A549 (cell line): ENCODE data around the gene CBR3. TPM values are rescaled to one million over a fixed set of nuclear protein-coding genes. Genes with fewer than 3 reads are reported as not detected.

Source experiments
- ATAC-seq, 2 experiments: fragments of 200-7000 bp in 1 of 2; fragments of >200 bp in 1 of 2; cut with Nextera tagmentation in 1 of 2; cut with Tn5 transposase in 1 of 2; 3 replicates each; pipeline versions ENCODE4 v1.8.0 to v1.9.1; 2018 to 2020; ENCODE audit warnings: mild to moderate bottlenecking in 1 of 2, moderate library complexity in 1 of 2
- CTCF ChIA-PET: fragments of 300-600 bp; sonication (Branson Sonifier 250); formaldehyde crosslinking; extraction: SDS; loops from one replicate; lab custom pipeline; 2021; ENCODE audit warnings: antibody characterized with exemption, inconsistent platforms; lab: Yijun Ruan, JAX
- POLR2A ChIA-PET: fragments of 350-600 bp; formaldehyde crosslinking; extraction: SDS; loops from one replicate; lab custom pipeline; 2021; ENCODE audit warnings: antibody characterized with exemption, inconsistent platforms; lab: Yijun Ruan, JAX
- DNase-seq, 2 experiments: peaks; one replicate each; pipeline versions ENCODE4 v3.0.0 to v3.0.0-alpha.2; 2011 to 2016; ENCODE audit warnings: low read depth in 1 of 2, low spot score in 1 of 2
- FAIRE-seq: peaks from 2 replicates; lab custom pipeline; 2011; peaks lifted over from hg19 to GRCh38; lab: Jason Lieb, UNC
- H3K27ac ChIP-seq, 2 experiments: fragments of >200 bp; sonication (Bioruptor Twin); formaldehyde crosslinking; 3 replicates each; pipeline ENCODE4 v1.5.1; 2016 to 2017
- H3K4me1 ChIP-seq: fragments of >200 bp; sonication (Bioruptor Twin); formaldehyde crosslinking; 3 replicates; pipeline ENCODE4 v1.6.1; 2016
- H3K4me2 ChIP-seq: fragments of >200 bp; sonication (Bioruptor Twin); formaldehyde crosslinking; 3 replicates; pipeline ENCODE4 v1.6.1; 2016
- H3K4me3 ChIP-seq: fragments of >200 bp; sonication (Bioruptor Twin); formaldehyde crosslinking; 3 replicates; pipeline ENCODE4 v1.5.1; 2016
- H3K9me3 ChIP-seq: fragments of >200 bp; sonication (Bioruptor Twin); formaldehyde crosslinking; 3 replicates; pipeline ENCODE4 v1.6.1; 2016
- CBX2 ChIP-seq: fragments of 200-600 bp; sonication (generic); IDR thresholded peaks from 2 replicates; pipeline ENCODE4 v1.6.1; 2016; ENCODE audit warnings: low read depth, mild to moderate bottlenecking, borderline replicate concordance
- CBX8 ChIP-seq: fragments of 200-600 bp; sonication (generic); IDR thresholded peaks from 2 replicates; pipeline ENCODE4 v1.6.1; 2016
- CHD2 ChIP-seq: fragments of 150-350 bp; IDR thresholded peaks from 2 replicates; pipeline ENCODE4 v1.6.1; 2014; ENCODE audit warnings: low read length; ENCODE audit not compliant: partially characterized antibody
- EHF ChIP-seq: fragments of 250-450 bp; sonication (Bioruptor Pico); IDR thresholded peaks from 2 replicates; pipeline ENCODE4 v1.5.0; 2020; ENCODE audit warnings: mild to moderate bottlenecking
- FOSL2 ChIP-seq, 2 experiments: fragments of 450-650 bp in 1 of 2; fragments of >200 bp in 1 of 2; sonication (Bioruptor Twin) in 1 of 2; formaldehyde crosslinking; IDR thresholded peaks; 2 replicates each; pipeline versions ENCODE4 v1.5.0 to v1.6.1; 2016 to 2020; ENCODE audit warnings: mild to moderate bottlenecking in 1 of 2, moderate library complexity in 1 of 2
- FOXS1 ChIP-seq: fragments of 250-450 bp; sonication (Bioruptor Pico); IDR thresholded peaks from 2 replicates; pipeline ENCODE4 v1.5.0; 2020; ENCODE audit warnings: mild to moderate bottlenecking, moderate library complexity
- GATA3 ChIP-seq: IDR thresholded peaks from 2 replicates; pipeline ENCODE4 v1.6.1; 2012; ENCODE audit warnings: borderline replicate concordance
- HDAC2 ChIP-seq: fragments of 200-600 bp; sonication (generic); IDR thresholded peaks from 2 replicates; pipeline ENCODE4 v1.6.1; 2016
- HEYL ChIP-seq: fragments of 250-450 bp; sonication (Bioruptor Pico); IDR thresholded peaks from 2 replicates; pipeline ENCODE4 v1.8.0; 2021; ENCODE audit warnings: mild to moderate bottlenecking, moderate library complexity
- HOXA7 ChIP-seq: fragments of 250-450 bp; sonication (Bioruptor Pico); IDR thresholded peaks from 2 replicates; pipeline ENCODE4 v1.5.0; 2020; ENCODE audit warnings: mild to moderate bottlenecking, moderate library complexity
- JUN ChIP-seq, 2 experiments: fragments of >200 bp; sonication (Bioruptor Twin); formaldehyde crosslinking; IDR thresholded peaks; 2 replicates in 1 of 2; 3 replicates in 1 of 2; pipeline ENCODE4 v1.6.1; 2016 to 2017
- JUNB ChIP-seq: fragments of >200 bp; sonication (Bioruptor Twin); formaldehyde crosslinking; IDR thresholded peaks from 2 replicates; pipeline ENCODE4 v1.6.1; 2016
- NFE2L2 ChIP-seq: fragments of 150-350 bp; conservative IDR thresholded peaks from 2 replicates; pipeline ENCODE4 v1.6.1; 2014; ENCODE audit warnings: low read length
- PHF8 ChIP-seq: fragments of 200-600 bp; sonication (generic); IDR thresholded peaks from 2 replicates; pipeline ENCODE4 v1.6.1; 2016; ENCODE audit warnings: low read depth, mild to moderate bottlenecking, antibody characterized with exemption, moderate library complexity, borderline replicate concordance
- RAD21 ChIP-seq, 2 experiments: fragments of >200 bp in 1 of 2; sonication (Bioruptor Twin) in 1 of 2; formaldehyde crosslinking in 1 of 2; IDR thresholded peaks in 1 of 2; conservative IDR thresholded peaks in 1 of 2; 2 replicates in 1 of 2; 3 replicates in 1 of 2; pipeline ENCODE4 v1.6.1; 2012 to 2018; ENCODE audit warnings: inconsistent platforms in 1 of 2
- RARB ChIP-seq: fragments of 250-450 bp; sonication (Bioruptor Pico); IDR thresholded peaks from 2 replicates; pipeline ENCODE4 v1.8.0; 2021; ENCODE audit warnings: mild to moderate bottlenecking, moderate library complexity
- REST ChIP-seq: fragments of 200-600 bp; sonication (generic); IDR thresholded peaks from 2 replicates; pipeline ENCODE4 v1.6.1; 2016; ENCODE audit warnings: antibody characterized with exemption, mild to moderate bottlenecking, moderate library complexity
- SREBF2 ChIP-seq: fragments of 450-650 bp; IDR thresholded peaks from 2 replicates; pipeline ENCODE4 v1.6.1; 2014; ENCODE audit warnings: mild to moderate bottlenecking, moderate library complexity
- USF2 ChIP-seq: fragments of 450-650 bp; IDR thresholded peaks from 2 replicates; pipeline ENCODE4 v1.6.1; 2014; ENCODE audit warnings: antibody characterized with exemption
- ZNF302 ChIP-seq: fragments of 250-450 bp; sonication (Bioruptor Pico); IDR thresholded peaks from 2 replicates; pipeline ENCODE4 v1.9.0; 2021; ENCODE audit warnings: inconsistent platforms, mild to moderate bottlenecking, moderate library complexity
- WGBS: methylation state at CpG from one replicate; pipeline ENCODE4 v1.1.6; 2017; ENCODE audit errors: missing lambda C conversion rate; 5-methylcytosine and 5-hydroxymethylcytosine counted together
- polyA plus RNA-seq, 4 experiments: library from polyadenylated mRNA; depleted of rRNA in 3 of 4; stranded (reverse); fragments of >200 nt; fragmentation: RNase III in 1 of 4; extraction: RNeasy Plus Mini Kit Qiagen cat#74134 plus additional on column Dnase treatment in 1 of 4; gene quantifications; 2 replicates in 3 of 4; 3 replicates in 1 of 4; pipeline ENCODE4 v1.2.3, GENCODE V29; 2011 to 2017
- TF ChIP-seq, protein P1 (sequence below): fragments of 150-350 bp; IDR thresholded peaks from 2 replicates; pipeline ENCODE4 v1.6.1; 2014; ENCODE audit warnings: low read depth, mild to moderate bottlenecking, low read length
- TF ChIP-seq, protein P2 (sequence below): IDR thresholded peaks from 2 replicates; pipeline ENCODE4 v1.6.1; 2012; ENCODE audit warnings: low read depth, borderline replicate concordance
- TF ChIP-seq, protein P3 (sequence below): fragments of >200 bp; sonication (Bioruptor Twin); formaldehyde crosslinking; IDR thresholded peaks from 3 replicates; pipeline ENCODE4 v1.5.1; 2016
- TF ChIP-seq, protein P4 (sequence below): IDR thresholded peaks from 2 replicates; pipeline ENCODE4 v1.6.1; 2012
- TF ChIP-seq, protein P5 (sequence below): fragments of >200 bp; sonication (Bioruptor Twin); formaldehyde crosslinking; IDR thresholded peaks from 2 replicates; pipeline ENCODE4 v1.6.1; 2016

The CBR3 gene
- polyA plus RNA-seq, 2 of the 4 experiments (the other 2 are of a cell fraction), result 5.9 to 6.1 TPM

DNA sequence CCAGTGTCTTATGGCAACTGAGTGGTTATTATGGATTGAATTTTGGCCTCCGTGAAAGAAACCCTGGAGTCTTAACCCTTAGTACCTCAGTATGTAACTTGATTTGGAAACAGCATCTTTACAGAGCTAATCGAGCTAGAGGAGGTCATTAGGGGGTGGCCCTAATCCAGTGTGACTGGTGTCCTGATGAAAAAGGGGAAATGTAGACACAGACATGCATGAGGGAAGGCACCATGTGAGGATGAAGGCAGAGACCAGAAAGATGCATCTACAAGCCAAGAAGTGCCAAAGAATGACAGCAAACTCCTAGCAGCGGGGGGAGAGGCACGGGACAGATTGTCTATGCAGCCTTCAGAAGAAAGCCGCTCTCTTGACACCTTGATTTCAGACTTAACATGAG is 36.5 kb downstream of the CBR3 start (continued):
- TF ChIP-seq CBX2, result no peak
- TF ChIP-seq RARB, result no peak
- TF ChIP-seq HEYL, result no peak
- no peak for TF ChIP-seq HDAC2
- no peak for TF ChIP-seq EHF
- TF ChIP-seq, protein P1, sequence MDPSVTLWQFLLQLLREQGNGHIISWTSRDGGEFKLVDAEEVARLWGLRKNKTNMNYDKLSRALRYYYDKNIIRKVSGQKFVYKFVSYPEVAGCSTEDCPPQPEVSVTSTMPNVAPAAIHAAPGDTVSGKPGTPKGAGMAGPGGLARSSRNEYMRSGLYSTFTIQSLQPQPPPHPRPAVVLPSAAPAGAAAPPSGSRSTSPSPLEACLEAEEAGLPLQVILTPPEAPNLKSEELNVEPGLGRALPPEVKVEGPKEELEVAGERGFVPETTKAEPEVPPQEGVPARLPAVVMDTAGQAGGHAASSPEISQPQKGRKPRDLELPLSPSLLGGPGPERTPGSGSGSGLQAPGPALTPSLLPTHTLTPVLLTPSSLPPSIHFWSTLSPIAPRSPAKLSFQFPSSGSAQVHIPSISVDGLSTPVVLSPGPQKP, result no peak
- TF ChIP-seq, protein P2, sequence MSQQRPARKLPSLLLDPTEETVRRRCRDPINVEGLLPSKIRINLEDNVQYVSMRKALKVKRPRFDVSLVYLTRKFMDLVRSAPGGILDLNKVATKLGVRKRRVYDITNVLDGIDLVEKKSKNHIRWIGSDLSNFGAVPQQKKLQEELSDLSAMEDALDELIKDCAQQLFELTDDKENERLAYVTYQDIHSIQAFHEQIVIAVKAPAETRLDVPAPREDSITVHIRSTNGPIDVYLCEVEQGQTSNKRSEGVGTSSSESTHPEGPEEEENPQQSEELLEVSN, result no peak
- no peak for TF ChIP-seq JUN (IDR thresholded peaks at IDR 0.05)

DNA sequence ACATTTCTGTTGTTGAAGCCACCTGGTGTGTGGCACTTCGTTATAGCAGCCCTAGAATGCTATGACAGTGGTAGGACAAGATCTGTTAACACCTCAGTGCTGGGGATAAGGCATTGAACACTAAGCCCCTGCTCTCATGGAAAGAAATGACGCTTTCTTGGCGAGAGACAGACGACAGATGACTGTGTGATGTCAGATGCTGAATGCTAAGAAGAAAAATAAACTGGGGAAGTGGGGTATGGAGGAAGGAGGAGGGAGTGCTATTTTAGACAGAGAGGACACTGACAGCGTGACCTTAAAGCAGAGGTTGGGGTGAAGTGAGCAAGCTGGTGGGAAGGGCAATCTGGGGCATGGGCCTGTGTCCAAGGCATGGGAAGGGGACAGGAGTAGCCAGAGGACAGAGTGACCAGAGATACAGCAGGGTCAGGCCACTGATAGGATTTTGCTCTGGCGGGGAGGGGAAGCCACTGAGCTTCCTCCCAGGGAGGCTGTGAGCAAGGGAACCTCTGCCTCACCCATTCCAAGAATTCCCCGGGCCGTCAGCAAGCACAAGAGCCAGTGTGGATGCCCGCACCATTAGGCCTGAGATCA is 37.0 kb downstream of the CBR3 start:
- ChIA-PET CTCF (interaction anchor here (1.0 to 2.5 kb wide), 2 partner anchors 38 to 47 kb away, joined by 3 to 10 read pairs; no protein-coding TSS in a partner anchor), POLR2A (no interaction called here)
- H3K4me3 ChIP-seq, result no peak overlapping the region
- WGBS, result 80% methylated on average over 6 of the region's 9 CpGs
- no peaks in the 10 kb centered on the region for H3K4me1 ChIP-seq
- TF ChIP-seq RAD21 (conservative IDR thresholded peaks at IDR 0.05 in 1 of 2, IDR thresholded peaks at IDR 0.05 in 1 of 2) (no peak), EHF (no peak), CBX8 (no peak), ZNF302 (CRISPR knock-in tag) (no peak), SREBF2 (no peak), GATA3 (no peak), PHF8 (no peak), RARB (no peak)
- TF ChIP-seq, protein P3, sequence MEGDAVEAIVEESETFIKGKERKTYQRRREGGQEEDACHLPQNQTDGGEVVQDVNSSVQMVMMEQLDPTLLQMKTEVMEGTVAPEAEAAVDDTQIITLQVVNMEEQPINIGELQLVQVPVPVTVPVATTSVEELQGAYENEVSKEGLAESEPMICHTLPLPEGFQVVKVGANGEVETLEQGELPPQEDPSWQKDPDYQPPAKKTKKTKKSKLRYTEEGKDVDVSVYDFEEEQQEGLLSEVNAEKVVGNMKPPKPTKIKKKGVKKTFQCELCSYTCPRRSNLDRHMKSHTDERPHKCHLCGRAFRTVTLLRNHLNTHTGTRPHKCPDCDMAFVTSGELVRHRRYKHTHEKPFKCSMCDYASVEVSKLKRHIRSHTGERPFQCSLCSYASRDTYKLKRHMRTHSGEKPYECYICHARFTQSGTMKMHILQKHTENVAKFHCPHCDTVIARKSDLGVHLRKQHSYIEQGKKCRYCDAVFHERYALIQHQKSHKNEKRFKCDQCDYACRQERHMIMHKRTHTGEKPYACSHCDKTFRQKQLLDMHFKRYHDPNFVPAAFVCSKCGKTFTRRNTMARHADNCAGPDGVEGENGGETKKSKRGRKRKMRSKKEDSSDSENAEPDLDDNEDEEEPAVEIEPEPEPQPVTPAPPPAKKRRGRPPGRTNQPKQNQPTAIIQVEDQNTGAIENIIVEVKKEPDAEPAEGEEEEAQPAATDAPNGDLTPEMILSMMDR, result no peak
- TF ChIP-seq, protein P4, sequence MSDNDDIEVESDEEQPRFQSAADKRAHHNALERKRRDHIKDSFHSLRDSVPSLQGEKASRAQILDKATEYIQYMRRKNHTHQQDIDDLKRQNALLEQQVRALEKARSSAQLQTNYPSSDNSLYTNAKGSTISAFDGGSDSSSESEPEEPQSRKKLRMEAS, result no peak
- TF ChIP-seq, protein P2, result no peak
- TF ChIP-seq, all 56 proteins: peak for 0
- Histone ChIP-seq H3K4me2 (no peak overlapping the region), H3K27ac (no peak overlapping the region), H3K9me3 (no peaks in the 10 kb centered on the region)
- DNase-seq (no peak), ATAC-seq (no peak), FAIRE-seq (no peak)

- ATAC-seq (no peak), DNase-seq (no peak), FAIRE-seq (no peak)
- ChIA-PET CTCF (no interaction called here), POLR2A (no interaction called here)
- TF ChIP-seq, protein P4, result no peak
- no peak for TF ChIP-seq FOSL2 (IDR thresholded peaks at IDR 0.05)
- TF ChIP-seq FOSL2 (CRISPR knock-in tag; IDR thresholded peaks at IDR 0.05), result no peak
- no peak for TF ChIP-seq HEYL
- TF ChIP-seq FOXS1 (CRISPR knock-in tag), result no peak
- TF ChIP-seq CBX8, result no peak
- no peak for TF ChIP-seq REST
- no peak for TF ChIP-seq JUNB
- no peak for TF ChIP-seq NFE2L2
- TF ChIP-seq, protein P5, sequence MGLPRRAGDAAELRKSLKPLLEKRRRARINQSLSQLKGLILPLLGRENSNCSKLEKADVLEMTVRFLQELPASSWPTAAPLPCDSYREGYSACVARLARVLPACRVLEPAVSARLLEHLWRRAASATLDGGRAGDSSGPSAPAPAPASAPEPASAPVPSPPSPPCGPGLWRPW, result no peak
- TF ChIP-seq RAD21 (conservative IDR thresholded peaks at IDR 0.05 in 1 of 2, IDR thresholded peaks at IDR 0.05 in 1 of 2), result no peak
- TF ChIP-seq CHD2, result no peak
- TF ChIP-seq SREBF2, result no peak
- TF ChIP-seq JUN (IDR thresholded peaks at IDR 0.05), result no peak
- TF ChIP-seq HDAC2, result no peak
- TF ChIP-seq HOXA7 (CRISPR knock-in tag), result no peak
- no peak for TF ChIP-seq USF2
- H3K9me3 ChIP-seq, result no peaks in the 10 kb centered on the region
- H3K4me2 ChIP-seq, result no peak overlapping the region
- H3K27ac ChIP-seq, result no peak overlapping the region
- H3K4me1 ChIP-seq, result no peaks in the 10 kb centered on the region
- no peak overlapping the region for H3K4me3 ChIP-seq
- 94% methylated on average over 6 of the region's 6 CpGs for WGBS
These were observed 39.9 kb downstream of the CBR3 start for GRCh38 chr21:36174780-36175179.
